ENCODE results near the gene FAF1. TPM values are rescaled to one million over a fixed set of nuclear protein-coding genes. Genes with fewer than 3 reads are reported as not detected.

The FAF1 gene
- total and polyA plus RNA-seq, 9 donors: 23.1 to 76.0 (median 57.1) TPM

DNA sequence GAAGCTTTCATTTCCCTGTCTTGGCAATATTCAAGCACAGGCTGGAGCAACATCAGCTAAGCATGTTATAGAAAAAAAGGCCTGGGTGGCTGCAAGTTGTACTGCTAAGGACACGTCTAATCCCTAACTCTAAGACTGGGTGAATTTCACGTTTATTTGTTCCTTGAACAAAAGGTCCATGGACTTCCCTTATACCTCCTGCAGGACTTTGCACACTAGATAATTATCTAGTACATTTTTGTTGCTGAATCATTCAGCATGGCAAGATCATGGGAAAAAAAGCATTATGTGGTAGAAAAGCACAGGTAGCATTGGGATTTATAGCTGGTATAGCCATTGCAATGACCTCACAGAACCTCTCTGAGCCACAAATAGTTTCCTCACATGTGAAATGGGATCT lies 406.1 kb downstream of the FAF1 start:
- no peaks in the 10 kb centered on the region for H3K27me3 ChIP-seq
- TF ChIP-seq EP300 (IDR thresholded peaks at IDR 0.05): no peak
- TF ChIP-seq, protein P1, sequence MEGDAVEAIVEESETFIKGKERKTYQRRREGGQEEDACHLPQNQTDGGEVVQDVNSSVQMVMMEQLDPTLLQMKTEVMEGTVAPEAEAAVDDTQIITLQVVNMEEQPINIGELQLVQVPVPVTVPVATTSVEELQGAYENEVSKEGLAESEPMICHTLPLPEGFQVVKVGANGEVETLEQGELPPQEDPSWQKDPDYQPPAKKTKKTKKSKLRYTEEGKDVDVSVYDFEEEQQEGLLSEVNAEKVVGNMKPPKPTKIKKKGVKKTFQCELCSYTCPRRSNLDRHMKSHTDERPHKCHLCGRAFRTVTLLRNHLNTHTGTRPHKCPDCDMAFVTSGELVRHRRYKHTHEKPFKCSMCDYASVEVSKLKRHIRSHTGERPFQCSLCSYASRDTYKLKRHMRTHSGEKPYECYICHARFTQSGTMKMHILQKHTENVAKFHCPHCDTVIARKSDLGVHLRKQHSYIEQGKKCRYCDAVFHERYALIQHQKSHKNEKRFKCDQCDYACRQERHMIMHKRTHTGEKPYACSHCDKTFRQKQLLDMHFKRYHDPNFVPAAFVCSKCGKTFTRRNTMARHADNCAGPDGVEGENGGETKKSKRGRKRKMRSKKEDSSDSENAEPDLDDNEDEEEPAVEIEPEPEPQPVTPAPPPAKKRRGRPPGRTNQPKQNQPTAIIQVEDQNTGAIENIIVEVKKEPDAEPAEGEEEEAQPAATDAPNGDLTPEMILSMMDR (IDR thresholded peaks at IDR 0.05): no peak
- TF ChIP-seq POLR2A (IDR thresholded peaks at IDR 0.05): no peak
- no peaks in the 10 kb centered on the region for H3K36me3 ChIP-seq
- no peak overlapping the region for H3K27ac ChIP-seq
- H3K9me3 ChIP-seq: no peaks in the 10 kb centered on the region
- intact Hi-C loops (cut with DNase I): no loop called here
- no peaks in the 10 kb centered on the region for H3K4me1 ChIP-seq (ENCODE audit: insufficient read depth)
- WGBS, 3 donors: 82 to 89% (median 84%) methylated on average over 2 of the region's 2 CpGs
- no peak overlapping the region for H3K4me3 ChIP-seq
- DNase-seq: no peak

DNA sequence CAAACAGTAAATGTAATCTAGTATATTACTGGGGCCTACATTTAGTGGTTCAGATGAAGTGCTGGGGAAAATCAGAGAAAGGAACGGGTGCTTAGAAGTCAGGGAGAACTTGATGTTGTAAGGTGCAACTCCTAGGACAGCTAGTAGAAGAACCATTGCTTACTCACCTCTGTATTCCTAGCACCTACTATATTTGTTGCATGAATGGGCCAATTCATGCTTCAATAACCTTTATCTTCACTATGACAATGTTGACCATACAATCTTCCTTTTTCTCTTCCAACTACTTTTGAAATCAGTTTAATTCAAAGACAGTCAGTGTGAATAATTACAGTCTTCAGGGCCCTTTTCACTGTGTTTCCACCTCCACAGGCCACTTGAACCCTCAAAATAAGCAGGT lies 411.8 kb downstream of the FAF1 start:
- H3K4me3 ChIP-seq: no peak overlapping the region
- 90 to 100% (median 91%) methylated on average over 1 of the region's 1 CpG for whole genome bisulfite sequencing, 3 donors
- no peaks in the 10 kb centered on the region for H3K4me1 ChIP-seq (ENCODE audit: insufficient read depth)
- intact Hi-C loops (cut with DNase I): no loop called here
- H3K36me3 ChIP-seq: no peaks in the 10 kb centered on the region
- H3K27ac ChIP-seq: no peak overlapping the region
- TF ChIP-seq, protein P1 (IDR thresholded peaks at IDR 0.05): no peak
- TF ChIP-seq POLR2A (IDR thresholded peaks at IDR 0.05): no peak
- H3K27me3 ChIP-seq: no peaks in the 10 kb centered on the region
- H3K9me3 ChIP-seq: no peaks in the 10 kb centered on the region
- DNase-seq: no peak

DNA sequence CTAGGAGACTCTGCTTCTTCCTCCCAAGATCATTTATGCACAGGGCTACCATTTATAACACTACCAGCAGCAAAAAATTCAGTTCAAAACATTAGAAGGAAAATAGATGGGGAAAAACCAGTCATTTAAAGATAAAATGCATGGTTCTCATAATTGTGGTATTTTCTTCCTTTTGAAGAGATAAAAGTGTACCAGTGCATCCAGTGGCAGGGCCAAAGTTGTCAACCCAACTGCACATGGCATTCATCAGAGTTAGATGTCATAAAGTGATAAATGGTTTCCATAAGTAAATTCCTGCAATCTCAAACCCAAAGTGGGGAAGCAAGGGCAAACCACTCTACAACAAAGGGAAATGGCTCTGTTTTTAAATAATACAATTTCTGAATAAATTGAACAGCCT lies 417.7 kb downstream of the FAF1 start:
- TF ChIP-seq, protein P1 (IDR thresholded peaks at IDR 0.05): no peak
- TF ChIP-seq EP300 (IDR thresholded peaks at IDR 0.05): no peak
- TF ChIP-seq POLR2A (IDR thresholded peaks at IDR 0.05): no peak
- H3K4me1 ChIP-seq (ENCODE audit: insufficient read depth): no peaks in the 10 kb centered on the region
- H3K27me3 ChIP-seq: no peaks in the 10 kb centered on the region
- no peak for DNase-seq
- intact Hi-C loops (cut with DNase I): no loop called here
- no peak overlapping the region for H3K27ac ChIP-seq
- H3K9me3 ChIP-seq: no peaks in the 10 kb centered on the region
- no peak overlapping the region for H3K4me3 ChIP-seq
- no peaks in the 10 kb centered on the region for H3K36me3 ChIP-seq

DNA sequence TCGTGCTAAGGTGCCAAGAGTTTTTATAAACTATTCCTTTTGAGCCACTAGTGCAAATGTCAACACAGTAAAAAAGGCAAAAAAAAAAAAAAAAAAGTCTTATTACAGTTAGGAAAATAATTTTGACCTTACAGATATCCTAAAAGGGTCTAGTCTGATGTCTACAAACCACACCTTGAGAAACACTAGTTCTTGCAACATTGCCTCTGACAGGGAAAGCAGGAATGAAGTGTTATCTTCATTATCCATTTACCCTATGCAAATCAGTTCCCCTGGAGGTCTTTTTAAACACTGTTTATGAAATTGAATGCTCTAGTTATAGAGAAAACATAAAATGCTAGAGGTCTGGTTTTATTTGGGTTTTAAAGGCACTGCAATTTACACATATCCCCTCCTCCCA lies 421.6 kb downstream of the FAF1 start:
- Histone ChIP-seq H3K4me1 (ENCODE audit: insufficient read depth) (no peaks in the 10 kb centered on the region), H3K27ac (no peak overlapping the region), H3K27me3 (no peaks in the 10 kb centered on the region), H3K9me3 (no peaks in the 10 kb centered on the region), H3K4me3 (no peak overlapping the region), H3K36me3 (no peaks in the 10 kb centered on the region)
- intact Hi-C loops (cut with DNase I): no loop called here
- TF ChIP-seq POLR2A (IDR thresholded peaks at IDR 0.05): no peak
- TF ChIP-seq, protein P1 (IDR thresholded peaks at IDR 0.05): no peak
- TF ChIP-seq EP300 (IDR thresholded peaks at IDR 0.05): no peak
- 12 to 36% (median 25%) methylated on average over 1 of the region's 1 CpG for WGBS, 3 donors
- DNase-seq: no peak

DNA sequence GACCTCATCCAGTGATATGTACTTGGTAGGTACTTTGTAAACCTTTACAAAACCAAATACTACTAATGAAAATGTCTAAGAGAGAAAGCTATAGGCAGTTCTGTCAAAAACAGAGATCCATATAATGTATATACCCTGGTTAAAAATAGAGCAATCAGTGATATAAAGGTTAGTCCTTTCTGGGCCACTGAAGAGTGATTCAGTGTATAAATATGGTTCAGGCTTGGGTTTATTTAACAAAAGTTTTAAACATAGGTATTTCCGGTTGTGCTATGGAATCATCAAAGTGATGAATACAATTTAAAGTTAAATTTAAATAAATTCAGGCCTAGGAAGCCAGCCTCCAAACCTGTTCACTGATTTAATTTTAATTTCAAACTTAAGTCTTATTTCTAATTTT lies 428.5 kb downstream of the FAF1 start:
- intact Hi-C loops (cut with DNase I): no loop called here
- no peaks in the 10 kb centered on the region for H3K27me3 ChIP-seq
- TF ChIP-seq POLR2A (IDR thresholded peaks at IDR 0.05): no peak
- TF ChIP-seq, protein P1 (IDR thresholded peaks at IDR 0.05): no peak
- no peak for TF ChIP-seq EP300 (IDR thresholded peaks at IDR 0.05)
- 87 to 91% (median 88%) methylated on average over 1 of the region's 1 CpG for WGBS, 3 donors
- no peaks in the 10 kb centered on the region for H3K9me3 ChIP-seq
- H3K36me3 ChIP-seq: no peaks in the 10 kb centered on the region
- no peak overlapping the region for H3K4me3 ChIP-seq
- no peak for DNase-seq
- no peaks in the 10 kb centered on the region for H3K4me1 ChIP-seq (ENCODE audit: insufficient read depth)
- no peak overlapping the region for H3K27ac ChIP-seq

Measured in ovary (tissue), 9 donors.